NCI-H1436 treated with DMSO at 0.1 percent for 48 hours (cell line): Measurements from ENCODE around the gene TLE3.
A peak's percentile ranks its signal among the peaks of the same experiment; 100 is the strongest.

ENCODE experiments used
- DNase-seq: peaks from one replicate; lab custom pipeline; 2025; lab: John Stamatoyannopoulos, UW

Gene TLE3

DNA sequence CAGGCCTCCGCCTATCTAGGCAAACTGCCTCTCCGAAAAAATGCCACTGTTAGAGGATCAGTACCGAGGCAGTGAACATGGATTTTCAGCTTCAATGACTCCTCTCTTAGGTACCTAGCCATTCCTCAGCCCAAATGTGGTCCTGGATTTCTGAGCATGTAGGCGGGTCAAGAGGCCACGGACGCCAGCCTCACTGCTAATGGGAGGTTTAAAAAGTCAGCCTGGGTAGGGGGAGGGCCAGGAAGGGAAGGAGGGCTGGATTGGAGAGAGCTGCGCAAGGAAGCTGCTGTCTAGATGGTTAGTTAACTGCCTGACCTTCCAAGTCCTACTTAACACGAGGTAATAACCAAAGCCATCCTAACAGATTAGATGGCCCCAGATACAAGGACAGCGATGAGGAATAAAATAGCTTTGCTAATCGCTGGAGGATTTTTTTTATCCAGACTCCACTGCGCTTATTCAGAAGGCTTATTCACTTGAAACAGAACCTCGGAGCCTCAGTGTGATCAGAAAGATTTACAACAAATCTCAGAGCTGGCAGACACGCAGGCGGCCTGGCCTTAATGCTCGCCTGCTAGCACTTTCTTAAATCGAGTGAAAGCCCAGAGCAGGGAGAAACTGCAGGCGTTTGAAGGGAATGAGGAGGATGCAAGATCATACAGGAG is 34.3 kb downstream of the TLE3 start:
- DNase-seq, result no peak

DNA sequence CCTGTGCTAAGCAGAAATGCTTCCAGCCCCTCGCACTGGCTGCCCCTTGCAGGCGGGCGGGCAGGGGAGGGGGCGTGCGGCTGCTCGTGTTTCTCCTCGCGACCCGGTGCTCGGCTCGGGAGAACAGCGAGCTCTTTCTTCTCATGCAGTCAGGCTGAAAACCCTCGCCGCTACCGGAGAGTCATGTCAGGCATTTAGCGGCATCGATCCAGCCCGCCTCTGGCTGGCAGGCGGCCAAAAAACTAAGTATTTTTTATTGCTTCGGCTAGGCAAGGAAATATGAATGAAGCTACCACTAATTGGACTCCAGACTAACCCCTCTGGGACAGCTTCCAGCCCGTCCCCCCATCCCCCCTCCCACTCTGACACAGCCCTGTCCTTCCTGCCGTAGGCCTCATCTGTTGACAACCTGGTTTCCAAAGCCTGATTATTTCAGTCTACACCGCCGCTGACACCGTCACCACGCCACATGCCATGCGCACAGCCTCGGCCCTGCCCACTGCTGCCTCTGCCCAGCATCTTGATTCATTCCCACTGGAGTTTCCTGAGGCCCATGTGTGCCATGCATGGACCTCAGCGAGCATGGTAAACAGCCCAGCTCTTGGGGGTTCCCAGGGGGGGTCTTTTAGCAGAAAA is 35.3 kb downstream of the TLE3 start:
- peak; percentile 88 for DNase-seq

DNA sequence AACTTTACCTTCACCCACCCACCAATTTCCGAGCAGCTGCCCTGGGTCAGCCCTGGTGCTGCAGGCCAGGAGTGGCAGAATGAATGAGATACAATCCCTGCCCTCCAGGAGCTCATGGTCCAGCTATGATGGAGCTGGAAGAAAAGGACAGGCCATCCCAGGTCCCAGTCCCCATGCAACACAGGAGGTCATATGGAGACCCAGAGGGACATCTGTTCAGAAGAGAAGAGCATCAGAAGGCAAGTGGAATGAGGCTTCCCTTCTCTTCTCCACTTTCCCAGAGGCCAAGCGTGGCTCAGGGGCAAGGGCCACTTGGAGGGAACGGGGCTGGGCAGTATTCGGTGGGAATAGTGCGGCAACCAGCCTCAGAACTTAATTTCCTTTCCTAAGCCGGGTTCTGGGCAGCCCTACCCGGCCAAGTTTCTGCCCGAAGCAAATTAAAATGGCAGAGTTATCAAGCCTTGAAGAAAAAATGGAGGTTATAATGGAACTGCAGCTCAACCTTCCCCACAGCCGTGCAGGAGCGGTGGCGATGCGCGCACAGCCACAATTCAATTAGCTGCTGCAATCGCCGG is 35.9 kb downstream of the TLE3 start:
- DNase-seq, result no peak

DNA sequence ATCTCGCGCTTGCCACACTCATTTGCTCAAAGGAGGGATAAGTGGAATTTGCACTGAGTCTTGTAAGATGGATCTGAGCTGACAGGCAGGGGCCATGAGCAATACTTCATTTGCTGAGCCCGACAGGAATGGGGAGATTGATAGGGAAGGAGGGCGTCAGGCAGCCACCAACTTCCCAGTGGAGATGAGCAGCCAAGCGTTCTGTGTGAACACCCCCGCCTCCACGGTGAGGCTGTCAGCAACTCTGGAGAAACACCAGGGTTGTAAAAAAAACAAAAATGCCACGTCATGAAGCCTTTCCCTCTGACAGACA is 36.8 kb downstream of the TLE3 start:
- no peak for DNase-seq

DNA sequence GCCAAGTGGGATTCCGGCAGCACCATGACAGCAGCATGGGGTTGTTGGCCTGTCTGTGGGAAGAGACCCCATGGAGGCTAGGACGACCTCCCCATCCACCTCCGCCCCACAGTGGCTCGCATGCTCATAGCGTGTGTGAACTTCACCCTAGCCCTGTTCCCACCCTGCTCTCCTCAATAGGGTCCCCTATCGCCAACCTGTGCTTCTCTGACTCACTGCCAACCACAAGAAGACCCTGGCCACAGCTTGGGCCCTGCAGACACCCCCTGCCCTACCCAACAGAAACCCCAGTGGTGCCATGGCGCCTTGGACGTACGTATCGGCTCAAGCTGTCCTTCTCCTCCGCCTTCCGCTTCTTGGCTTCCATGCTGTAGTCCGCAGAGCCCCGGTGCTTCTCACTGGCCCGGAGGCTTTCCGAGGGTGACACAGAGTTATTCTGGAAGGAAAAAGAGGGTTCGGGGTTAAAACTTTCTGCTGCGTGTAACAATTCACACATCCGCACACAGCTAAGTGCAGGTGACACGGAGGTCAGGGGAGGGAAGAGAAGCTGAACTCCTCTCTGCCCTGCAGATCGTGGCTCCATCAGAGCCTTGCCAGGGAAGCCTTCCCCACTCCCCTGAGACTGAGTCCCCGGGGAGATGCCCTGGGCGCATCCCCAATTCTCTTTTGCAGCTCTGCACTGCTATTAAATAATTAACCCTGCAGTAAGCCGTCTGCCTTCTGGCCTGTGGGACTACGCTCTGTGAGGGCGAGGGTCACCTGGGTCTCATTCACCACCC is 37.3 kb downstream of the TLE3 start:
- DNase-seq, result no peak

DNA sequence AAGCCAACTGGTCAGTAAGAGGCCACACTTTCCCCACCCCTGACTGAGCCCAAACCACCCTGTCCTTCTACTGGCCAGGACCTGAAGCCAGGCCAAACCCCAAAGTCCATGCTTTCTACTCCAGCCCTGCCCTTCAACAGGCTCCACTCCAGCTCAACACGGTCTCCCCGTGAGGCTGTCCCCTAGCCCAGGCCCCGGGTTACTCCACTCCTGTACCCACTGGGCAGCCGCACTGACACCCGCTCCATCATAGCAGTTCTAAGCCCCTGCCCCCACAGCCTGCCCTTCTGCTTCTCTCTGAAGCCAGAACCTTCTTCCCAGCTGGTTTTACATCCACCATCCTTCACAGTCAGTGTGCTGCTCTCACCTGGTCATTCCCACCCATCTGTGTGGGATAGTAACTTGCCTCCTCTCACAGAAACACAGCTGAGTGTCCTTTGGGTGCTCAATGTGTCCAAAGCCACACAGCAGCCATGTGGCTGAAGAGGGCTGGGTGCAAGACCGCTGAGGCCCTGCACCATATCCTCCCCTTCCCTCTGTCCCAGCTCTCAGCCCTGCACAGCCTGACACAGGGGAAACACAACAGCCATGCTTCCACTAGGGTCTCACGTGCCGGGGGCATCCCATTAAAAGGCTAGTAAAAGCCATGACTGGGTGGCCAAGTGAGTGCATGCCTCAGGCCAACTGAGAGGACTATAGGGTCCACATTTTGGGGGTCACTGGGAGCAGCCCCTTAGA is 38.1 kb downstream of the TLE3 start:
- no peak for DNase-seq

DNA sequence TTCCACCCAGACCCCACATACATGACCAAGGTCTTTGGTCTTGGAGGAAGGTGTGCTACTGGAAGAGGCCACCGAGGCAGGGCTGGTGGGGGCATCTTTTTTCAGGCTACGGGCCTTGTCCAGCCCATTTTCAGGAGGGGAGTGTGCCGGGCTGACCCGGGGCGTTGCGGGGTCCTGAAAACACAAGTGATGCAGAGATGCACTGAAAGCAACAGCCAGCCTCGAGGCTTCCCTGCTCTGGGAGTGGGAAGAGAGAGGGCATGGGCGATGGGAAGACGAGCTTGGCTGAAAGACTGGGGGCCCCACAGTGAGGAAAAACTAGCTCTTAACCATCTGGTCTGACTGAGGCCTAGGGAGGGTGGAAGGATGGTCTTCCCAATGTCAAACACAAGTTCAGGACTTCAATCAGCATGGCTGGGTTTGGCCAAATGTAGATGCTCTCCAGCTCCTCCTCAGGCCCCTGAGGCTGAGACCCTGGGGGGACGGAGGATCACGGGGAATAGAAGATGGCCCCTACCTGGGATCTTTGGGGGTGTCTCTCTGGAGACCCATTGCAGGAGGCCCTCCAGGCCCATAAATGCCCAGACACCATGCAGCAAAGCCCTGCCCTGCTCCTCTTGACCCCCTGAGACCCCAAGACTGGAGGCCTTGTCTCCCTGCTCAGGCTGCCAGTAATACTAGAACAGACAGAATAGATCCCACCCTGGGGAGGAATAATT is 38.9 kb downstream of the TLE3 start:
- no peak for DNase-seq

DNA sequence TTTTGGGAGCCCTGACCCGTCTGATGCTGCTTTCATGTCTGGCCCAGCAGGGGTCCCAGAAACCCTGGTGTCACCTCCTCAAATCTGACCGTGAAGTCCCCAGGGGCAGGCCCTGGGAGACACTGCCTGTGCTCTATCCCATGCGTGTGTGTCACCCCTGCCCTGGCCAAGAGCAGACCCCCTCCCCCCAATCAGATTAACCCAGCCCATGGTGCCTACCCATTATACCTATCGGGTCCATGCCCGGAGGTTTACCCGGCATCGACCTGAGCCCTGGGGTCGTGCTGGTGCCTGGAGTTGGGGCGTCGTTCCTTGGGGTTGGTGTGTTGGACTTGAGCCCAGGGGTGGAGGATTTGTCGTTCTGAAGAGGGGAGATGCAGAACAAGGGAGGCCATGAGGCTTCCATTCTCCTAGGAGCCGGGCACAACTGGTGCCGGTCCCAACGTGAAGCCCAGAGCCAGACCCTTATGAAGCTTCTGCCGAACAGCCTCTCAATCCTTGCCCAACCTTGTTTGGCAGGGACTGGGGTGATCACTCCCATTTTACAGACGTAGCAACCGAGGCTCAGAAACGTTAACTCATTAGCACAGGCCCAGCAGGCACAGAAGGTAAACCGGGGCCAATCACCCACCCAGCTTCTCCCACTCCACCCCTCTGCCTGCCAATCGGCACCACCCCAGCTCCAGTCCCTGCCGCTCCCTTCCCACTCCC is 39.6 kb downstream of the TLE3 start:
- no peak for DNase-seq

DNA sequence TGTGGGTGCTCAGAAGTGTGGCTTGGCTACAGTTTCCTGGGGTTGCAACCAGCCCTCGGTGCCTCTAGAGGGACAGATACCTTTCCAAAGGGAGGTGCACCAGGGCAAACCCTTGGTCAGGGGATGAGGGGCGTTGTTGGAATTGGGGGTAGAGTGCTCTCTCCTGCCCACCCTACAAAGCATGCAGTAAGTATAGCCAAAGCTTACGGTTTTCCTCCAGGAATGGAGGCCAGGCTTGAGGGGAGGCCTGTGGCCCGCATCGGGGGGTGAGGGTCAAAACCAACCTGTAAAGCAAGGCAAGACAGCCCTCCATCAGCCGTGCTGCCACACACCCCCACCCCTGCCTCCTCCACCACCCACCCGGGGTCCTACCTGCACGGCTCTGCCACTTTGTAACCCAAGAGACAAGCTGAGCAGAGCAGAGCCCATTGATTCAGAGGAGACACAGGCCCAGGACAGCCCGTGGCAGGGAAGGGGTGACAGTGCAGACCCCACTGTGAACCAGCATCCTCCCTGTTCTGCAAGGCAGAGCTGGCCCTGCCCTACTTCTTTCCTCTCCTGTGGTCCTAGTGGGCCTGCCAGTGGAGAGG is 41.5 kb downstream of the TLE3 start:
- DNase-seq, result no peak

DNA sequence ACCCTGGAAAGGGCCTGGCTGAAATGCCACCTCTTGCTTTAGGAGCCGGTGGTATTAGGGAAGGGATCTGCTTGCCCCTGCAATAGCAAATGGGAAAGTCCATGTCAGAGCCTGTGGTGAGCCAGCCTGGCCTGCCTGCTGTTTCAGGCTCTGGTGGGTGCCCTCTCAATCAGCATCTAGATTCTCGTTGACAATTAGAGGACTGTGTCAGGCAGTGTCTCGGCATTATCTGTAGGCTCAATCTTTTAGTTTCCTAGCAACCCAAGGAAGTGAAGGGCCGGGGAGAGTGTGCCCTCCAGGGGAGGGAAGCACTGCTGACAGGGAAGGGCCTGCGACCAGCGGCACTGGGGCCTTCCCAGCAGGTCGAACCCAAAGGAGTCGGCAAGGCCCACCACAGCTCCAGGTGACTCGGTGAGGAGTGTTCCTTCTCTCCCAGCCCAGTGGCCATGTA is 42.1 kb downstream of the TLE3 start:
- no peak for DNase-seq

DNA sequence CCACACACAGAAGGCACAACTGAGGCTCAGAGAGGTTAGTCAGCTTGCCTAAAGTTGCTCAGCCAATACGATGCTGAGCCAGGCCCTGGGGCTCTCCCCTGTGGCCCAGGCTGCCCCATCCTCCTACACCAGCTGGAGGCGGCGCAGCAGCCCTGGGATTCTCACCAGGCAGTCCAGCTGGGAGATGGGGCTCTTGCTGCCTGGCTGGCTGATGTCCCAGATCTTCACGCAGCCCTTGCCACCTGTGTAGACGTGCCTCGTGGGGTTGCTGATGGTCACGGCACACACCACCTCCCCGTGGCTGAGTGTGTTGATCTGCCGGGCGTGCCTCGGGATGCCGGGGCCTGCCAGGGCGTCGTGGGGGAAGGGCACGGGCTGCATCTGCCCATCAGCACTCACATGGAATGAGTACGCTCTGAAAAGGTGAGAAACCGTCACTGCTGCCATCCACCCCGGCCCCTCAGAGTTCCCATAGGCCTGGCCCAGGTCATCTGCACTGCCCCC is 42.8 kb downstream of the TLE3 start:
- no peak for DNase-seq

DNA sequence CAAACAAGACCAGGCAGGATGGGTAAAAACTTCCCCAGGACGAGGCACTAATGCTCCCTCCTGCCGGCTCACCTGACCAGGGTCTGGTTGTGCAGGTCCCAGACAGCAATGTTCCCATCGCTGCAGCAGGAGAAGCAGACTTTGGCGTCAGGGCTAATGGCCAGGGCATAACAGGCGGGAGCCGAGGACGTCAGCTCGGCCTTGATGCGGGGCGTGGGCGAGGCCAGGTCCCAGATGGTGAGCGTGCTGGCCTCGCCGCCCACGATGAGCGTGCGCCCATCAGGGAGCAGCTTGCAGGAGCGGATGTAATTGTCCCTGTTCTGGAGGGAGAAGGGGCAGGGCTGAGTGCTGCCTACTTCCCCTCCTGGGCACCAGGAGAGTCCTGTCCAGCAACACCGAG is 43.4 kb downstream of the TLE3 start:
- DNase-seq, result no peak

DNA sequence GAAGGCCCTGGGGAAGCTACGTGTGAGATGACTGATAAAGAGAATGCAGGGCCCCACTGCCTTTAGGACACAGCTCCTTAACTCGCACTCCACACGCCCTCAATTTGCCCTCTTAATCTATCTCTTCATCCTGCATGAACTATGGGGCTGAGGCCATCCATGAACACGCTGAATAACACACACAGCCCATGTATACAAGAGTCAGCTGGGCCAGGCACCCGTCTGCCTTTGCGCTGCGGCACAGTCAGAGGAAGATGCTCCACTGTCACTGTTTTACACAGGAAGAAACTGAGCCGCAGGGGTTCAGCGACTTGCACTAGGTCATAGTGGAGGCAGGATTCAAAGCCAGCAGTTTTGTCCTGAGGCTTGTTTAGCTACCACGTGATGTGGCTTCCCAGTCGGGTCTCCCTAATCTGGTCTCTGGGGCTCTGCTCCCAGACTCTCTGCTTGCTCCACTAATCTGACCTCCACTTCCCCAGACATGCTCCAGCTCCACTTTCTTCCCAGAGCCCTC is 43.9 kb downstream of the TLE3 start:
- DNase-seq, result no peak

DNA sequence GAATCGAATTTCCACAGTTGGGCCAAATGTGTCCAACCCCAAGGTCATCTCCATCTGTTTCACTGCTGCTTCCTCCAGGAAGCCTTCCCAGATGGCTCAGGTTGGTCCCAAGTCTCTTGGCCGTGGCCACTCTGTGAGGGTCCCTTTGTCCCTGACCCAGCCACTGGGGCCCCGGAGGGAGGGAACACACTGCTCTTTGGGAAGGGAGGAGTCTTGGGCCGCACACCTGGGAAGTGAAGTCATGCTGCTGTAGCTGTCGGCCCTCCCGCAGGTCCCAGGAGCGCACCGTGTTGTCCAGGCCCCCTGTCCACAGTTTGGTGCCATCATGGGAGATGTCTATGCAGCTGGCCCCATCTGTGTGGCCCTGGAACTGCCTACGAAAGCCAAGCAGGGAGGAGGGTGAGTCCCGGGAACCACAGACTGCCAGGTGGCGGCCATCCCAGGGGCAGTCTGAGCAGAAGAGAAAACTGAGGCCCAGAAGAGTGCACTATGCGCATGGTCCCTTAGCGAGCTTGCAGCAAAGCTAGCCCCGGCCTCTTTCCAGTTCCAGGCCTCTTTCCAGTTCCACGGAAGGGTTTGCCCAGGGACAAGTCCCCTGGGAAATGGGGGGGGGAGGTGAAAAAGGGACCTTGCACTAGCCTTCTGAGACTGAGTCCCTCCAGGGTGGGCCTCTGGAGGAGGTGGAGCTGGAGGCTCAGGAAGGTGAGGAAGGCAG is 44.6 kb downstream of the TLE3 start:
- no peak for DNase-seq

DNA sequence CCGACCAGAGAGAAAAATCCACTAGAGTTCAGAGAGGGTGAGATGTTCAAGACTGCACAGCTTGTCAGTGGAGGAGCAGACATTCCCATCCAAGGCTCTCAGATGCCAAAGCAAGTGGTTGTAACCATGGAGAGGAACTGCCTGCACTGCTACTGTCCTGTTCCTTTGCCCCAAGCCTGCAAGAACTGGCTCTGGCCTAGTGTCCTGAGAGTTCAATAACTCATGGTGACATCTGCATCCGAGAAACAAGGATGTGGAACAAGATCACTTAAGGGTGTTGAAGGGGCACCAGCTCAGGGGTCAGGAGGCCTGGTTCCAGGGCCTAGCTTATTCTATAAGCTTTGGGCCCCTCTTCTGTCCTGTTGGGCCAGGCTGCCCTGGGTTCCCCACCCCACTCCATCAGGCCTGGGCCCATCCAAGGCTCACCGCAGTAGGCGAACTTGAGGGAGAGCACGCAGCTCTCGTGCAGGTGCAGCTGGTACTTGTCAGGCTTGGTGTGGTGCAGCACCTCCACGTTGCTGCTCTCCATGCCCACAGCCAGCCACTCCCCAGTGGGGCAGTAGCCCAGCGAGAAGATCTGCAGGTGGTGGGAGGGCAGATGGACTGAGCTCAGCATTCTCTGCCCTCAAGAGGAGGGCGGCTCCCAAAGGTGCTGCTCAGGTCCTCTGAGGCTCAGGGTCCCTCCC is 45.6 kb downstream of the TLE3 start:
- no peak for DNase-seq

DNA sequence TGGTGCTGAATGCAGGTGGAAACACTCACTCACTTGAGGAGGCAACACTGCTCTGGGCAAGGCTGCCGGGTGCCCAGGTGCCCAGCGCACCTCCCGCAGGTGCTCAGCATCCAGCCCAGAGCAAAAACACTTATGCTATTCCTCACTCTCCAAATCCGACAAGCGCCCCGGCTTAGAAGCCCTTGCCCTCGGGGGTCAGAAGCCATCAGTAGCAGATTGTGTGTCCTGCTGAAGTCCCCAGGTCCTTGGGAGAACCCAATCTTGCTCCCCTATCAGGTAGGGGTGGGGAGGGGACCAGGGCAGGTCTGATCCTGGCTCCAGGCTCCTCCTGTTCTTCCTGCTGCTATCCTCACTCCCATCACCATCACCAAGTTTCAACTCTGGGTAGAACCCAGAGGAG is 46.7 kb downstream of the TLE3 start:
- no peak for DNase-seq

DNA sequence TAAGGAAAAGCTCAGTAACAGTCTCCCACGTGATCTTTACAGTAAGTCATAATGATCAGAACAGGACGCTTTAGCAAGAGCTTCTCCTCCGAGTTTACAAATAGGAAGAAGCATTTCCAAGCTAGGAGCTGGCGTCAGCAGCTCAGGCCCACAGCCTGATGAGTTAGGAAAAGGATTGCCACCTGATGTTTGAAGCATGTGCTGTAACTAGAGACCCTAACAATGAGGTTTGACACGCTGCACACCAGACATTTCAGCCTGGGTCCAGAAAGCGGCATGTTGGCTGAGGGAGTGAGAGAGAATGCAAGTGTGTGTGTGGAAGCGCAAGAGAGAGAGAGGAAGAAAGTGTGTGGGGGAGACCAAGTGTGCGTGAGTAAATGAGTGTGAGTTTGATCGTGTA is 47.3 kb downstream of the TLE3 start:
- DNase-seq, result no peak

DNA sequence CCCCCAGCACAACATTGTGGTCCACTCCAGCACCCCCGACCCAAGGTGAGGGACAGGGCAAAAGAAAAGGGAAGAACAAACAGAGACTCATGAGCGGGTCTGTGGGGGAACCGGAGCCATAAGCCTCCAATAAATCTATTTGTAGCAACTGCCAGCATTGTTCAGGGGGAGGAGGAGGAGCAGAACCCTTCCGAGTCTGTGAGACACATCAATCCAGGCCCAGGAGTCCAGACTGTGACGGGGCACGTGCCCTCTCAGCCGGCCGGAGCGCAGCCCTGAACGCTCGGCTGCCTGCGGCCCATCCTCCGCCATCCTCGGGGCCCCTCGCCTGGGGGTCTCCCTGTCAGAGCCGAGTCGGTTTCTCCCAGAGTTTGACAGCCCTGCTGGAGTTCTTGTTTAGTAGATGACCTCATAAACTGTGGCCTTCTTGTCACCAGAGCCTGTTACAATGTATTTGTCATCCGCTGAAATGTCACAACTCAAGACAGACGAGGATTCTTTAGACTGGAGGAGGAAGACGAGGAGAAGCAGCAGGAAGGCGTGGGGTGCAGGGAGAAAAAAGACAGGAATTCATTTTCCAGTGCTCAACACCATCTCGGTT is 47.9 kb downstream of the TLE3 start:
- no peak for DNase-seq
